Mesothelial cell of epicardium (in vitro differentiated cells): Measurements from ENCODE around the gene PPP2R2B. TPM values are rescaled to one million over a fixed set of nuclear protein-coding genes. Genes with fewer than 3 reads are reported as not detected.
A peak's percentile ranks its signal among the peaks of the same experiment; 100 is the strongest.
"Not testable (repeated sequence)": the region's sequence is repeated elsewhere in the genome, so short reads cannot be mapped to it uniquely, and the experiment has no call there.

Experiments
- DNase-seq, 2 experiments: peaks; one replicate each; pipeline ENCODE4 v3.0.0; 2021; ENCODE audit warnings: low spot score in 2 of 2; ENCODE audit not compliant: unreplicated experiment in 2 of 2
- H3K27ac Mint-ChIP-seq: 2 replicates; pipeline ENCODE4 v1.8.0; 2021; ENCODE audit warnings: mixed read lengths
- H3K27me3 Mint-ChIP-seq: 2 replicates; pipeline ENCODE4 v1.8.0; 2021; ENCODE audit warnings: low read depth, mixed read lengths
- H3K36me3 Mint-ChIP-seq: 2 replicates; pipeline ENCODE4 v1.8.0; 2021; ENCODE audit warnings: mixed read lengths
- H3K4me1 Mint-ChIP-seq: 2 replicates; pipeline ENCODE4 v1.8.0; 2021; ENCODE audit warnings: mixed read lengths
- H3K4me3 Mint-ChIP-seq: 2 replicates; pipeline ENCODE4 v1.8.0; 2021; ENCODE audit warnings: mild to moderate bottlenecking, moderate library complexity, mixed read lengths
- H3K9me3 Mint-ChIP-seq: 2 replicates; pipeline ENCODE4 v1.8.0; 2021; ENCODE audit warnings: mixed read lengths
- total RNA-seq: library from RNA; stranded (reverse); gene quantifications from 3 replicates; pipeline ENCODE4 v1.2.1, GENCODE V29; 2021
- TF ChIP-seq, protein P1 (sequence below): fragments of 200-600 bp; sonication (generic); IDR thresholded peaks from one replicate; pipeline ENCODE4 v1.5.0; 2021; ENCODE audit warnings: antibody characterized with exemption; ENCODE audit not compliant: unreplicated experiment

PPP2R2B gene
- total RNA-seq, 1 donor from 2014 or later = 18.2 TPM

DNA sequence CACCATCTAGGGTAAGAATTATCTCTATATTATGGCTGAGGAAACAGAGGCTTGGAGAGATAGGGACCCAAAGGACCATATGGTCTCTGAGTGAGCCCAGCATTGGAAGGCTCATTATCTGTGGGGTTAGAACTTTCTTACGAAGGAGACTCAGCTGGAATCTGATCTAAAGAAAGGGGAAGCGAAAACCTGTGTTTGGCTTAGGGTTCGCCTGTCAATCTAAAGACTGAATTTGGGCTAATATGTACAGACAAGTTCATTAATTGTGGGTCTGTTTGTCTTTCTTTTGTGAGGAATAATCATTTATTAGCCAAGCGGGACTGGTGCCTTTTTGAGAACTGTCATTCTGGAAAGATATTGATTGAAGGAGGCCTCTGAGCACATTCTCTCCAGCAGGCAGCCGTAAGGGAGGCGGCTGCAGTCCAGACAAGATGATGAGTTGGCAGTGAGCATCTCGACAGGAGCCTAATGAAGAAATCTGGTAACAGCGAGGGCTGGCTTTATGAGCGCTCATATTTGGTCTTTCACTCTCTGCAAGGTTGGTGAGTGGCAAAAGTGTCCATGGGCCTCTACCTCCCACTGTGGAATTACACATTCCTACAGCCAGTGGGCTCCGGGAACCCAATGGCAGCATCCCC lies 258.4 kb downstream of the PPP2R2B start:
- H3K36me3 Mint-ChIP-seq = peaks cover 19% of the 10 kb centered on the region
- no peaks in the 10 kb centered on the region for H3K4me1 Mint-ChIP-seq
- H3K9me3 Mint-ChIP-seq = peaks cover 21% of the 10 kb centered on the region
- no peaks in the 10 kb centered on the region for H3K27me3 Mint-ChIP-seq
- DNase-seq = no peak
- TF ChIP-seq, protein P1, sequence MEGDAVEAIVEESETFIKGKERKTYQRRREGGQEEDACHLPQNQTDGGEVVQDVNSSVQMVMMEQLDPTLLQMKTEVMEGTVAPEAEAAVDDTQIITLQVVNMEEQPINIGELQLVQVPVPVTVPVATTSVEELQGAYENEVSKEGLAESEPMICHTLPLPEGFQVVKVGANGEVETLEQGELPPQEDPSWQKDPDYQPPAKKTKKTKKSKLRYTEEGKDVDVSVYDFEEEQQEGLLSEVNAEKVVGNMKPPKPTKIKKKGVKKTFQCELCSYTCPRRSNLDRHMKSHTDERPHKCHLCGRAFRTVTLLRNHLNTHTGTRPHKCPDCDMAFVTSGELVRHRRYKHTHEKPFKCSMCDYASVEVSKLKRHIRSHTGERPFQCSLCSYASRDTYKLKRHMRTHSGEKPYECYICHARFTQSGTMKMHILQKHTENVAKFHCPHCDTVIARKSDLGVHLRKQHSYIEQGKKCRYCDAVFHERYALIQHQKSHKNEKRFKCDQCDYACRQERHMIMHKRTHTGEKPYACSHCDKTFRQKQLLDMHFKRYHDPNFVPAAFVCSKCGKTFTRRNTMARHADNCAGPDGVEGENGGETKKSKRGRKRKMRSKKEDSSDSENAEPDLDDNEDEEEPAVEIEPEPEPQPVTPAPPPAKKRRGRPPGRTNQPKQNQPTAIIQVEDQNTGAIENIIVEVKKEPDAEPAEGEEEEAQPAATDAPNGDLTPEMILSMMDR = no peak
- no peak overlapping the region for H3K4me3 Mint-ChIP-seq
- H3K27ac Mint-ChIP-seq = no peak overlapping the region

DNA sequence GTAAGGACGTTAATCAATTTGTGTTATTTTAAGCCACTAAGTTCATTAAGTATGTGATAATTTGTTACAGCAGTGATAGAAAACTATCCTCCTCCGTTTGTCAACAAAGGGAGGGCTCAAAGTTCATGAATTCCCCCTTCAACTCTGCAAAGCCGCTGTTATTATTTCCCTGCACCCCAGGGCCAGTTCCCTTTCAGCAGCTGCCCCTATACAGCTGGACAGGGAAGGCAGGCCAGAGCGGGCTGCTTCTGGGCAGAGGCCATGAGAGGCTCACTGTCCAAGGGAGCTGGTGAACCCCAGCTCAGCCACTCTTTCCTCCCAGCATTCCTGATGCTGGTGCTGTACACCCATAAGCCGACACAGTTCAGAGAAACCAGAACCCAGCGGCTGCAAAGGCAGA lies 260.1 kb downstream of the PPP2R2B start:
- H3K27me3 Mint-ChIP-seq = no peaks in the 10 kb centered on the region
- H3K36me3 Mint-ChIP-seq = peaks cover 19% of the 10 kb centered on the region
- H3K27ac Mint-ChIP-seq = no peak overlapping the region
- TF ChIP-seq, protein P1 = no peak
- no peaks in the 10 kb centered on the region for H3K4me1 Mint-ChIP-seq
- DNase-seq = no peak
- H3K9me3 Mint-ChIP-seq = peaks cover 21% of the 10 kb centered on the region
- no peak overlapping the region for H3K4me3 Mint-ChIP-seq

DNA sequence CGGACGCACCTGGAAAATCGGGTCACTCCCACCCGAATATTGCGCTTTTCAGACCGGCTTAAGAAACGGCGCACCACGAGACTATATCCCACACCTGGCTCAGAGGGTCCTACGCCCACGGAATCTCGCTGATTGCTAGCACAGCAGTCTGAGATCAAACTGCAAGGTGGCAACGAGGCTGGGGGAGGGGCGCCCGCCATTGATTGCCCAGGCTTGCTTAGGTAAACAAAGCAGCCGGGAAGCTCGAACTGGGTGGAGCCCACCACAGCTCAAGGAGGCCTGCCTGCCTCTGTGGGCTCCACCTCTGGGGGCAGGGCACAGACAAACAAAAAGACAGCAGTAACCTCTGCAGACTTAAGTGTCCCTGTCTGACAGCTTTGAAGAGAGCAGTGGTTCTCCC lies 268.8 kb downstream of the PPP2R2B start:
- not testable (repeated sequence) for H3K27me3 Mint-ChIP-seq, H3K36me3 Mint-ChIP-seq, DNase-seq, H3K4me3 Mint-ChIP-seq, H3K27ac Mint-ChIP-seq, H3K9me3 Mint-ChIP-seq
- peaks cover 25% of the 10 kb centered on the region for H3K4me1 Mint-ChIP-seq

DNA sequence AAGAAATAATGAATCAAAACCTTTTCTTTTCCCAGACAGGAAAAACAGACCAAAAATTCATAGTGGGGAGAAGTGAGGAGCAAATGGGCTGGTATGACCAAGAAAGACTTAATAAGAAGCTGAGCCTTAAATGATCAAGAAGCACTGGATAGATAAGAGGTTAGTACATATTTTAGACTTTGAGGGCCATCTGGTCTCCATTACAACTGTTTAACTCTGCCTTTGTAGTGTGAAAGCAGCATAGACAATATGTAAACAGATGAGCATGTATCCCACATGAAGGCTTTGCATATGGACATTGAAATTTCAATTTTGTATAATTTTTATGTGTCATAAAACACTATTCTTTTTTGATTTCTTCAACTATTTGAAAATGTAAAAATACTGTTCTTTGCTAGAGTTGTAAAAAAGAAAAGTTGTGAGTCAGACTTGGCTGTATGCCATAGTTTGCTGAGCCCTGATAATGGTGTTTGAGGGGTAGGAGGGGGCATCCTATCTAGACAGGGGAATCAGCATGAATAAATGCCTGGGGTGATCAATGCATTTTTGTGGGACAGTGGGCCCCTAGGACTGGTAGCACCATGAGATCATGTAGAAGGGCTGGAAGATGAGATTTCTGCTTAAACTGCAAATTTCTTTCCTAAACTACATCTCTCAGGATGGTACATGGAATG lies 270.8 kb downstream of the PPP2R2B start:
- TF ChIP-seq, protein P1 = no peak
- H3K4me3 Mint-ChIP-seq = no peak overlapping the region
- H3K9me3 Mint-ChIP-seq = peaks cover 8% of the 10 kb centered on the region
- H3K27ac Mint-ChIP-seq = peak overlapping the region; percentile 65
- DNase-seq = no peak
- H3K36me3 Mint-ChIP-seq = peaks cover 7% of the 10 kb centered on the region
- peaks cover 25% of the 10 kb centered on the region for H3K4me1 Mint-ChIP-seq
- H3K27me3 Mint-ChIP-seq = no peaks in the 10 kb centered on the region

DNA sequence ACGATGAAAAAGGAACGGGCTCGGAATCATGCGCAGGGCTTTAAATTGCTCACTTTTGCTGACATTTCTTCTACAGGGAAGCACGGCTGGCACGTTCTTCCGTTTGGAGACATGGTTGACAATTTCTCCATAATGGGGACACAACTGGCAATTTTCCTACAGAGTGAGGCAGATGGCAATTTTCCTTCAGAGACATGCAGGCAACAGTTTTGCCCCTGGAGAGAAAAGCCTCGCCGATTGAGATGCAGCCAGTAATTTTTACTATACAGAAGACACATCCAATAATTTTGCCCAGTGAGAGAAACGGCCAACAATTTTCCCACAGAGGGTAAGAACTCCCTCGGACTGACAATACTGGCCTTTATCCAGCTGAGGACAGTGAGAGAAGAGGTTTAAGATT lies 271.7 kb downstream of the PPP2R2B start:
- TF ChIP-seq, protein P1 = no peak
- H3K9me3 Mint-ChIP-seq = peaks cover 8% of the 10 kb centered on the region
- peaks cover 25% of the 10 kb centered on the region for H3K4me1 Mint-ChIP-seq
- no peaks in the 10 kb centered on the region for H3K27me3 Mint-ChIP-seq
- H3K36me3 Mint-ChIP-seq = peaks cover 7% of the 10 kb centered on the region
- H3K4me3 Mint-ChIP-seq = no peak overlapping the region
- no peak for DNase-seq
- no peak overlapping the region for H3K27ac Mint-ChIP-seq

DNA sequence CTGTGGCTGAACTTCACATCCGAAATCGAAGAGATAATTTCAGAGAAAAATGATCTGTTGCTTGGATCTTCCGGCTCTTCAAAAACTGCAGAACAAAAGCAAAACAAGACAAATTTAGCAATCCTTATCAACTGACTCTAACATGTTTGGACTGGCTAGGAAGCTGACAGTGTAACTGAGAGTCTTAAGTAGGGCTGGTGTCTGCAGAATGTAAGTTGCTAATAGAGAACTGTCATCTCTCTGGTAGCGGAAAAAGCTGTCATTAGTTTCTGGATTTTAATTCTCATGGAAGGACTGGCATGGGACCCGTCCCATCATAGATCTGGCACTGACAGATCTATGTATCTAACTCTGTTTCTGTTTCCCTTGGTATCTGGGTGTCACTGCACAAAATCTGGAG lies 278.2 kb downstream of the PPP2R2B start:
- no peaks in the 10 kb centered on the region for H3K9me3 Mint-ChIP-seq

More for the DNA sequence above, 278.2 kb downstream of the PPP2R2B start:
- no peaks in the 10 kb centered on the region for H3K27me3 Mint-ChIP-seq
- no peak overlapping the region for H3K27ac Mint-ChIP-seq
- TF ChIP-seq, protein P1 = no peak
- H3K36me3 Mint-ChIP-seq = no peaks in the 10 kb centered on the region
- H3K4me1 Mint-ChIP-seq = no peaks in the 10 kb centered on the region
- H3K4me3 Mint-ChIP-seq = no peak overlapping the region
- DNase-seq = no peak
